NCI-H187 (cell line): Measurements from ENCODE around the gene PIK3IP1.
"Not testable (repeated sequence)": the region's sequence is repeated elsewhere in the genome, so short reads cannot be mapped to it uniquely, and the experiment has no call there.

ENCODE experiments used
- DNase-seq, 2 experiments: peaks; one replicate each; lab custom pipeline; 2025; lab: John Stamatoyannopoulos, UW

Gene PIK3IP1

GRCh38 chr22:31248965-31249958 lies 43.0 kb downstream of the PIK3IP1 start:
- DNase-seq, result no peak

- no peak for DNase-seq
Observed at GRCh38 chr22:31248138-31248745, 44.0 kb downstream of the PIK3IP1 start.

- DNase-seq, result no peak
Observed at GRCh38 chr22:31247726-31248125, 44.6 kb downstream of the PIK3IP1 start.

GRCh38 chr22:31246687-31247086 lies 45.6 kb downstream of the PIK3IP1 start:
- no peak for DNase-seq

GRCh38 chr22:31245998-31246397 lies 46.3 kb downstream of the PIK3IP1 start:
- not testable (repeated sequence) for DNase-seq

- no peak for DNase-seq
Observed at GRCh38 chr22:31244943-31245451, 47.3 kb downstream of the PIK3IP1 start.

- DNase-seq, result no peak
Observed at GRCh38 chr22:31244046-31244942, 48.0 kb downstream of the PIK3IP1 start.

GRCh38 chr22:31243339-31244045 lies 48.8 kb downstream of the PIK3IP1 start:
- no peak for DNase-seq

GRCh38 chr22:31241936-31242335 lies 50.4 kb downstream of the PIK3IP1 start:
- no peak for DNase-seq

- DNase-seq, result no peak
Observed at GRCh38 chr22:31241200-31241599, 51.1 kb downstream of the PIK3IP1 start.

- no peak for DNase-seq
Observed at GRCh38 chr22:31239771-31240370, 52.4 kb downstream of the PIK3IP1 start.

- DNase-seq, result no peak
Observed at GRCh38 chr22:31238057-31238456, 54.2 kb downstream of the PIK3IP1 start.

- DNase-seq, result not testable (repeated sequence)
Observed at GRCh38 chr22:31236044-31236443, 56.2 kb downstream of the PIK3IP1 start.

GRCh38 chr22:31235081-31235480 lies 57.2 kb downstream of the PIK3IP1 start:
- DNase-seq, result no peak

- DNase-seq, result no peak
Observed at GRCh38 chr22:31233001-31233400, 59.3 kb downstream of the PIK3IP1 start.
